Mesendoderm (in vitro differentiated cells): Measurements from ENCODE around the gene NMD3.
A peak's percentile ranks its signal among the peaks of the same experiment; 100 is the strongest.

Source experiments
- DNase-seq: peaks from one replicate; pipeline ENCODE4 v3.0.0; 2013
- H2AK5ac ChIP-seq: 2 replicates; pipeline ENCODE4 v1.6.1; 2013; ENCODE audit warnings: low read length, inconsistent platforms
- H2BK120ac ChIP-seq: 2 replicates; pipeline ENCODE4 v1.6.1; 2013; ENCODE audit warnings: low read depth, mild to moderate bottlenecking, low read length, moderate library complexity, mixed read lengths
- H2BK15ac ChIP-seq: replicated peaks from 2 replicates; pipeline ENCODE4 v1.6.1; 2013; ENCODE audit warnings: low read depth, mild to moderate bottlenecking, moderate library complexity
- H2BK5ac ChIP-seq: 2 replicates; pipeline ENCODE4 v1.6.1; 2013; ENCODE audit warnings: low read length, inconsistent platforms
- H3K18ac ChIP-seq: 2 replicates; pipeline ENCODE4 v1.6.1; 2013; ENCODE audit warnings: mild to moderate bottlenecking, low read length, mixed read lengths
- H3K23ac ChIP-seq: one replicate; pipeline ENCODE4 v1.6.1; 2013; ENCODE audit warnings: low read length
- H3K27ac ChIP-seq: 2 replicates; pipeline ENCODE4 v1.5.1; 2013; ENCODE audit warnings: low read depth, mild to moderate bottlenecking, inconsistent platforms, low read length, moderate library complexity
- H3K27me3 ChIP-seq: 2 replicates; pipeline ENCODE4 v1.6.1; 2013; ENCODE audit warnings: low read length, control low read depth, mild to moderate bottlenecking, inconsistent platforms; ENCODE audit not compliant: insufficient read depth, poor library complexity
- H3K36me3 ChIP-seq: 2 replicates; pipeline ENCODE4 v1.6.1; 2013; ENCODE audit warnings: low read length, inconsistent platforms; ENCODE audit not compliant: control insufficient read depth, insufficient read depth
- H3K4ac ChIP-seq: one replicate; pipeline ENCODE4 v1.6.1; 2013; ENCODE audit warnings: low read depth, mild to moderate bottlenecking, low read length, moderate library complexity
- H3K4me1 ChIP-seq: 2 replicates; pipeline ENCODE4 v1.6.1; 2013; ENCODE audit warnings: low read depth, low read length, inconsistent platforms; ENCODE audit not compliant: control insufficient read depth
- H3K4me2 ChIP-seq: 2 replicates; pipeline ENCODE4 v1.6.1; 2013; ENCODE audit warnings: low read length
- H3K4me3 ChIP-seq: 2 replicates; pipeline ENCODE4 v1.5.1; 2013; ENCODE audit warnings: mild to moderate bottlenecking, low read length
- H3K56ac ChIP-seq: one replicate; pipeline ENCODE4 v1.6.1; 2013; ENCODE audit warnings: low read length
- H3K79me1 ChIP-seq: 2 replicates; pipeline ENCODE4 v1.6.1; 2013; ENCODE audit warnings: low read length, inconsistent platforms
- H3K79me2 ChIP-seq: 2 replicates; pipeline ENCODE4 v1.6.1; 2013; ENCODE audit warnings: mild to moderate bottlenecking, low read length; ENCODE audit not compliant: control insufficient read depth, insufficient read depth
- H3K9ac ChIP-seq: 2 replicates; pipeline ENCODE4 v1.6.1; 2013; ENCODE audit warnings: low read length, inconsistent platforms
- H4K5ac ChIP-seq: one replicate; pipeline ENCODE4 v1.6.1; 2013; ENCODE audit warnings: low read length
- H4K8ac ChIP-seq: one replicate; pipeline ENCODE4 v1.6.1; 2013; ENCODE audit warnings: low read depth, mild to moderate bottlenecking, control low read depth, low read length, moderate library complexity
- WGBS: extraction: QIAGEN DNeasy Blood & Tissue Kit; methylation state at CpG from one replicate; pipeline ENCODE4 v1.1.7; 2013; ENCODE audit warnings: low lambda C conversion rate, missing lambda C conversion rate; ENCODE audit not compliant: insufficient coverage; ENCODE audit errors: extremely low coverage; 5-methylcytosine and 5-hydroxymethylcytosine counted together

Gene NMD3

GRCh38 chr3:161212171-161212771, 8.8 kb upstream of the NMD3 start:
- no peak overlapping the region for H2AK5ac ChIP-seq
- H3K27ac ChIP-seq, result no peak overlapping the region
- no peak overlapping the region for H3K4me2 ChIP-seq
- no peak overlapping the region for H3K23ac ChIP-seq
- no peak overlapping the region for H4K8ac ChIP-seq
- H3K27me3 ChIP-seq, result no peaks in the 10 kb centered on the region
- no peak overlapping the region for H3K9ac ChIP-seq
- no peak overlapping the region for H2BK15ac ChIP-seq
- H3K79me2 ChIP-seq, result no peaks in the 10 kb centered on the region
- no peak for DNase-seq
- H3K4ac ChIP-seq, result no peak overlapping the region
- H2BK5ac ChIP-seq, result no peak overlapping the region
- H3K4me3 ChIP-seq, result no peak overlapping the region
- no peaks in the 10 kb centered on the region for H3K79me1 ChIP-seq
- no CpG with 5 or more reads among the region's 3 CpGs for WGBS
- no peaks in the 10 kb centered on the region for H3K36me3 ChIP-seq
- H3K56ac ChIP-seq, result no peak overlapping the region
- no peak overlapping the region for H4K5ac ChIP-seq
- no peak overlapping the region for H3K18ac ChIP-seq
- H3K4me1 ChIP-seq, result no peaks in the 10 kb centered on the region
- H2BK120ac ChIP-seq, result no peak overlapping the region

DNA sequence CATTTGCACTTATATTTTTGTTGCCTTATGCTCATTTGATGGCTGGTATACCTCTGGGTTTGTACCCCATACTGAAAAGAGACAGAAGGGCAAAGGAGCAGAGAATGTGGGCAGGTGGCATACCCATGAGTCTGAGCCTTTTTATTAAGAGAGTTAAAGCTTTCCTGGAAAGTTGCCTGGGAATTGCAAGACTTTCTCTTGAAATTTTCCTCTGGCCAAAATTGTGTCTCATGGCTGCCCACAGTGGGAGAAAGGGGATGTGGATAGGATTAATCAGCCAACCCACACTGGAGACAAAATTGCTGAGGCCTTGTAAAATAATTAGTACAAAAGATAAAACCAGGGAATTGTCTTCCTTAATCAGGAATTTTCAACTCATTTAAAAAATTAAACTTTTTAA, 8.2 kb upstream of the NMD3 start:
- no peak overlapping the region for H2AK5ac ChIP-seq
- H4K8ac ChIP-seq, result no peak overlapping the region
- H3K4me1 ChIP-seq, result no peaks in the 10 kb centered on the region
- no peaks in the 10 kb centered on the region for H3K36me3 ChIP-seq
- no peaks in the 10 kb centered on the region for H3K27me3 ChIP-seq
- no peaks in the 10 kb centered on the region for H3K79me2 ChIP-seq
- no peak overlapping the region for H3K27ac ChIP-seq
- no peak overlapping the region for H3K4me3 ChIP-seq
- no peak overlapping the region for H2BK15ac ChIP-seq
- no peak overlapping the region for H4K5ac ChIP-seq
- no peak overlapping the region for H2BK5ac ChIP-seq
- no peak overlapping the region for H3K4ac ChIP-seq
- H2BK120ac ChIP-seq, result no peak overlapping the region
- no peak overlapping the region for H3K56ac ChIP-seq
- no peak overlapping the region for H3K9ac ChIP-seq
- H3K4me2 ChIP-seq, result no peak overlapping the region
- no peak overlapping the region for H3K18ac ChIP-seq
- DNase-seq, result no peak
- no peak overlapping the region for H3K23ac ChIP-seq
- no peaks in the 10 kb centered on the region for H3K79me1 ChIP-seq

DNA sequence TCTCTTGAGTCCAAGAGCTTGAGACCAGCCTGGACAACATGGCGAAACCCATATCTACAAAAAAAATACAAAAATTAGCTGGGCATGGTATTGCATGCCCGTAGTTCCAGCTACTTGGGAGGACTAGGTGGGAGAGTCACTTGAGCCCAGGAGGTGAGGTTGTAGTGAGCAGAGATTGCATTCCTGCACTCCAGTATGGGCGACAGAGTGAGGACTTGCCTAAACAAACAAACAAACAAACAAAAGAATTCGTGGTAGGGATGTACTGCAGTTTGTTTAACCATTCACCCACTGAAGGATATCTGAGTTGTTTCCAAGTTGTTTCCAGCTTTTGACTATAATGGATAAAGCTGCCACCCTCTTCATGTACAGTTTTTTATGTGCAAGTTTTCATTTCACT, 7.5 kb upstream of the NMD3 start:
- WGBS, result no CpG with 5 or more reads among the region's 4 CpGs
- Histone ChIP-seq H3K18ac (no peak overlapping the region), H2AK5ac (no peak overlapping the region), H3K36me3 (no peaks in the 10 kb centered on the region), H3K4me3 (no peak overlapping the region), H3K4me1 (no peaks in the 10 kb centered on the region), H4K8ac (no peak overlapping the region), H3K79me2 (no peaks in the 10 kb centered on the region), H3K56ac (no peak overlapping the region), H2BK5ac (no peak overlapping the region), H3K27me3 (no peaks in the 10 kb centered on the region), H3K9ac (no peak overlapping the region), H3K4ac (no peak overlapping the region), H3K4me2 (no peak overlapping the region), H4K5ac (no peak overlapping the region), H3K79me1 (no peaks in the 10 kb centered on the region), H2BK120ac (no peak overlapping the region), H3K27ac (no peak overlapping the region), H2BK15ac (no peak overlapping the region), H3K23ac (no peak overlapping the region)
- DNase-seq, result peak; percentile 16

GRCh38 chr3:161215185-161215584, 5.9 kb upstream of the NMD3 start:
- Histone ChIP-seq H3K79me2 (no peaks in the 10 kb centered on the region), H3K27me3 (no peaks in the 10 kb centered on the region), H2BK15ac (no peak overlapping the region), H3K36me3 (no peaks in the 10 kb centered on the region), H2BK120ac (no peak overlapping the region), H3K9ac (no peak overlapping the region), H3K79me1 (no peaks in the 10 kb centered on the region), H4K5ac (no peak overlapping the region), H3K56ac (no peak overlapping the region), H3K4me1 (no peaks in the 10 kb centered on the region), H3K4me3 (no peak overlapping the region), H2AK5ac (no peak overlapping the region), H2BK5ac (no peak overlapping the region), H3K27ac (no peak overlapping the region), H3K4me2 (no peak overlapping the region), H3K23ac (no peak overlapping the region), H4K8ac (no peak overlapping the region), H3K18ac (no peak overlapping the region), H3K4ac (no peak overlapping the region)
- no peak for DNase-seq
- WGBS, result no CpG with 5 or more reads among the region's 4 CpGs

- no CpG with 5 or more reads among the region's 5 CpGs for WGBS
- no peak overlapping the region for H3K9ac ChIP-seq
- no peak overlapping the region for H3K23ac ChIP-seq
- H3K79me2 ChIP-seq, result peaks cover 9% of the 10 kb centered on the region
- H3K27me3 ChIP-seq, result no peaks in the 10 kb centered on the region
- no peak overlapping the region for H3K4me3 ChIP-seq
- no peak overlapping the region for H2BK15ac ChIP-seq
- H3K36me3 ChIP-seq, result no peaks in the 10 kb centered on the region
- no peak overlapping the region for H2AK5ac ChIP-seq
- H3K4me2 ChIP-seq, result no peak overlapping the region
- no peak overlapping the region for H4K5ac ChIP-seq
- H3K27ac ChIP-seq, result no peak overlapping the region
- H3K56ac ChIP-seq, result no peak overlapping the region
- H4K8ac ChIP-seq, result no peak overlapping the region
- H3K4ac ChIP-seq, result no peak overlapping the region
- H3K4me1 ChIP-seq, result no peaks in the 10 kb centered on the region
- no peak overlapping the region for H2BK120ac ChIP-seq
- H3K79me1 ChIP-seq, result no peaks in the 10 kb centered on the region
- H2BK5ac ChIP-seq, result no peak overlapping the region
- DNase-seq, result peak; percentile 19
- no peak overlapping the region for H3K18ac ChIP-seq
Observed at GRCh38 chr3:161217496-161217895, 3.6 kb upstream of the NMD3 start.

GRCh38 chr3:161219495-161219894, 1.6 kb upstream of the NMD3 start:
- Histone ChIP-seq H3K27ac (no peak overlapping the region), H3K56ac (no peak overlapping the region), H4K5ac (no peak overlapping the region), H3K4me2 (no peak overlapping the region), H3K36me3 (no peaks in the 10 kb centered on the region), H2BK5ac (no peak overlapping the region), H3K79me1 (no peaks in the 10 kb centered on the region), H3K79me2 (peaks cover 22% of the 10 kb centered on the region), H3K27me3 (no peaks in the 10 kb centered on the region), H3K4ac (no peak overlapping the region), H3K9ac (no peak overlapping the region), H3K23ac (no peak overlapping the region), H3K4me3 (no peak overlapping the region), H2AK5ac (no peak overlapping the region), H2BK15ac (no peak overlapping the region), H2BK120ac (no peak overlapping the region), H3K18ac (no peak overlapping the region), H3K4me1 (peaks cover 2% of the 10 kb centered on the region), H4K8ac (no peak overlapping the region)
- no CpG with 5 or more reads among the region's 4 CpGs for WGBS
- DNase-seq, result no peak
